GM23338 (cell line): ENCODE data around the gene INO80E.

Experiments
- CREB1 ChIP-seq: fragments of 250-450 bp; sonication (Bioruptor Pico); IDR thresholded peaks from 2 replicates; pipeline ENCODE4 v1.5.0; 2020; ENCODE audit warnings: low read depth, mild to moderate bottlenecking, moderate library complexity
- EZH2 ChIP-seq: fragments of 200-600 bp; sonication (generic); IDR thresholded peaks from one replicate; pipeline ENCODE4 v1.8.0; 2017; ENCODE audit warnings: antibody characterized with exemption, mild to moderate bottlenecking, low read depth; ENCODE audit not compliant: unreplicated experiment
- EZH2phosphoT487 ChIP-seq: fragments of 200-600 bp; sonication (generic); IDR thresholded peaks from one replicate; pipeline ENCODE4 v1.8.1; 2018; ENCODE audit warnings: antibody characterized with exemption; ENCODE audit not compliant: unreplicated experiment
- JUNB ChIP-seq: IDR thresholded peaks from one replicate; pipeline ENCODE4 v1.6.1; 2016; ENCODE audit warnings: antibody characterized with exemption; ENCODE audit not compliant: unreplicated experiment
- NANOG ChIP-seq: IDR thresholded peaks from 2 replicates; pipeline ENCODE4 v1.6.1; 2016; ENCODE audit warnings: antibody characterized with exemption, borderline replicate concordance
- POLR2AphosphoS5 ChIP-seq: IDR thresholded peaks from 2 replicates; pipeline ENCODE4 v1.6.1; 2016; ENCODE audit warnings: antibody characterized with exemption, low read depth
- STAT1 ChIP-seq: IDR thresholded peaks from one replicate; pipeline ENCODE4 v1.6.1; 2016; ENCODE audit warnings: antibody characterized with exemption; ENCODE audit not compliant: unreplicated experiment
- ZNF114 ChIP-seq: fragments of 250-450 bp; sonication (Bioruptor Pico); IDR thresholded peaks from 2 replicates; pipeline ENCODE4 v1.5.0; 2020; ENCODE audit warnings: mild to moderate bottlenecking, moderate library complexity
- TF ChIP-seq, protein P1 (sequence below), 2 experiments: fragments of 200-600 bp in 1 of 2; sonication (generic) in 1 of 2; conservative IDR thresholded peaks; 2 replicates each; pipeline versions ENCODE4 v1.5.1 to v1.6.1; 2016 to 2017; ENCODE audit warnings: antibody characterized with exemption in 2 of 2, low read depth in 2 of 2, mild to moderate bottlenecking in 2 of 2, moderate library complexity in 1 of 2
- TF ChIP-seq, protein P2 (sequence below): IDR thresholded peaks from one replicate; pipeline ENCODE4 v1.6.1; 2018; ENCODE audit warnings: antibody characterized with exemption; ENCODE audit not compliant: unreplicated experiment
- TF ChIP-seq, protein P3 (sequence below): IDR thresholded peaks from 2 replicates; pipeline ENCODE4 v1.6.1; 2016; ENCODE audit warnings: antibody characterized with exemption

DNA sequence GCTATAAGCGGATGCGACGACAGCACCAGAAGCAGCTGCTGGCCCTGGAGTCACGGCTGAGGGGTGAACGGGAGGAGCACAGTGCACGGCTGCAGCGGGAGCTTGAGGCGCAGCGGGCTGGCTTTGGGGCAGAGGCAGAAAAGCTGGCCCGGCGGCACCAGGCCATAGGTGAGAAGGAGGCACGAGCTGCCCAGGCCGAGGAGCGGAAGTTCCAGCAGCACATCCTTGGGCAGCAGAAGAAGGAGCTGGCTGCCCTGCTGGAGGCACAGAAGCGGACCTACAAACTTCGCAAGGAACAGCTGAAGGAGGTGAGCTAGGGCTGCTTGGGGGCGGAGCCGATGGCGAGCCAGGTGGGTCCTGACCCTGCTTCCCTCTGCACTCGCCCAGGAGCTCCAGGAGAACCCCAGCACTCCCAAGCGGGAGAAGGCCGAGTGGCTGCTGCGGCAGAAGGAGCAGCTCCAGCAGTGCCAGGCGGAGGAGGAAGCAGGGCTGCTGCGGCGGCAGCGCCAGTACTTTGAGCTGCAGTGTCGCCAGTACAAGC is 10.7 kb upstream of the INO80E start:
- TF ChIP-seq, protein P1, sequence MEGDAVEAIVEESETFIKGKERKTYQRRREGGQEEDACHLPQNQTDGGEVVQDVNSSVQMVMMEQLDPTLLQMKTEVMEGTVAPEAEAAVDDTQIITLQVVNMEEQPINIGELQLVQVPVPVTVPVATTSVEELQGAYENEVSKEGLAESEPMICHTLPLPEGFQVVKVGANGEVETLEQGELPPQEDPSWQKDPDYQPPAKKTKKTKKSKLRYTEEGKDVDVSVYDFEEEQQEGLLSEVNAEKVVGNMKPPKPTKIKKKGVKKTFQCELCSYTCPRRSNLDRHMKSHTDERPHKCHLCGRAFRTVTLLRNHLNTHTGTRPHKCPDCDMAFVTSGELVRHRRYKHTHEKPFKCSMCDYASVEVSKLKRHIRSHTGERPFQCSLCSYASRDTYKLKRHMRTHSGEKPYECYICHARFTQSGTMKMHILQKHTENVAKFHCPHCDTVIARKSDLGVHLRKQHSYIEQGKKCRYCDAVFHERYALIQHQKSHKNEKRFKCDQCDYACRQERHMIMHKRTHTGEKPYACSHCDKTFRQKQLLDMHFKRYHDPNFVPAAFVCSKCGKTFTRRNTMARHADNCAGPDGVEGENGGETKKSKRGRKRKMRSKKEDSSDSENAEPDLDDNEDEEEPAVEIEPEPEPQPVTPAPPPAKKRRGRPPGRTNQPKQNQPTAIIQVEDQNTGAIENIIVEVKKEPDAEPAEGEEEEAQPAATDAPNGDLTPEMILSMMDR (conservative IDR thresholded peaks at IDR 0.05; ENCODE audit: low read depth in 2 of 2) = no peak
- TF ChIP-seq, protein P2, sequence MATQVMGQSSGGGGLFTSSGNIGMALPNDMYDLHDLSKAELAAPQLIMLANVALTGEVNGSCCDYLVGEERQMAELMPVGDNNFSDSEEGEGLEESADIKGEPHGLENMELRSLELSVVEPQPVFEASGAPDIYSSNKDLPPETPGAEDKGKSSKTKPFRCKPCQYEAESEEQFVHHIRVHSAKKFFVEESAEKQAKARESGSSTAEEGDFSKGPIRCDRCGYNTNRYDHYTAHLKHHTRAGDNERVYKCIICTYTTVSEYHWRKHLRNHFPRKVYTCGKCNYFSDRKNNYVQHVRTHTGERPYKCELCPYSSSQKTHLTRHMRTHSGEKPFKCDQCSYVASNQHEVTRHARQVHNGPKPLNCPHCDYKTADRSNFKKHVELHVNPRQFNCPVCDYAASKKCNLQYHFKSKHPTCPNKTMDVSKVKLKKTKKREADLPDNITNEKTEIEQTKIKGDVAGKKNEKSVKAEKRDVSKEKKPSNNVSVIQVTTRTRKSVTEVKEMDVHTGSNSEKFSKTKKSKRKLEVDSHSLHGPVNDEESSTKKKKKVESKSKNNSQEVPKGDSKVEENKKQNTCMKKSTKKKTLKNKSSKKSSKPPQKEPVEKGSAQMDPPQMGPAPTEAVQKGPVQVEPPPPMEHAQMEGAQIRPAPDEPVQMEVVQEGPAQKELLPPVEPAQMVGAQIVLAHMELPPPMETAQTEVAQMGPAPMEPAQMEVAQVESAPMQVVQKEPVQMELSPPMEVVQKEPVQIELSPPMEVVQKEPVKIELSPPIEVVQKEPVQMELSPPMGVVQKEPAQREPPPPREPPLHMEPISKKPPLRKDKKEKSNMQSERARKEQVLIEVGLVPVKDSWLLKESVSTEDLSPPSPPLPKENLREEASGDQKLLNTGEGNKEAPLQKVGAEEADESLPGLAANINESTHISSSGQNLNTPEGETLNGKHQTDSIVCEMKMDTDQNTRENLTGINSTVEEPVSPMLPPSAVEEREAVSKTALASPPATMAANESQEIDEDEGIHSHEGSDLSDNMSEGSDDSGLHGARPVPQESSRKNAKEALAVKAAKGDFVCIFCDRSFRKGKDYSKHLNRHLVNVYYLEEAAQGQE = no peak
- TF ChIP-seq EZH2 (no peak), POLR2AphosphoS5 (no peak), EZH2phosphoT487 (no peak), CREB1 (no peak), STAT1 (no peak), NANOG (no peak), JUNB (no peak), ZNF114 (no peak)
- TF ChIP-seq, protein P3, sequence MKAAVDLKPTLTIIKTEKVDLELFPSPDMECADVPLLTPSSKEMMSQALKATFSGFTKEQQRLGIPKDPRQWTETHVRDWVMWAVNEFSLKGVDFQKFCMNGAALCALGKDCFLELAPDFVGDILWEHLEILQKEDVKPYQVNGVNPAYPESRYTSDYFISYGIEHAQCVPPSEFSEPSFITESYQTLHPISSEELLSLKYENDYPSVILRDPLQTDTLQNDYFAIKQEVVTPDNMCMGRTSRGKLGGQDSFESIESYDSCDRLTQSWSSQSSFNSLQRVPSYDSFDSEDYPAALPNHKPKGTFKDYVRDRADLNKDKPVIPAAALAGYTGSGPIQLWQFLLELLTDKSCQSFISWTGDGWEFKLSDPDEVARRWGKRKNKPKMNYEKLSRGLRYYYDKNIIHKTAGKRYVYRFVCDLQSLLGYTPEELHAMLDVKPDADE = no peak
